T-helper 9 cell (primary cell): Measurements from ENCODE around the gene SIGLEC9.

Experiments used
- DNase-seq: peaks from one replicate; pipeline ENCODE4 v3.0.0-alpha.2; 2020

SIGLEC9 gene

DNA sequence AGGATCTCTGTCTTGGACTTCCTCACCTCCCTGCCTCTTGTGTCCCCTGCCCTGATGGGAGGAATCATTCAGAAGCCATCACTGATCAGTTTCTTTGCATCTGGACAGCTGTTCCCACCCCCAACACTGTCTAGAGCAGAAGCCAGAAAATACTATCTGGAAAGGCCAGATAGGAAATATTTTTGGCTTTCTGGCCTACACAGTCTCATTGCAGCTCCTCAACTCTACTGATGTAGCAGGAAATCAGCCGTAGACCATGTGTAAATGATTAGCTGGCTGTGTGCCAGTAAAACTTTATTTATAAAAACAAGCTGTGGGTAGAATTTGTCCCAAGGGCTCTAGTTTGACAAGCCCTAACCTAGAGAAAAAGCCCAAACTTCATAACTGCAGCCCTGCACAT lies 23.0 kb downstream of the SIGLEC9 start:
- DNase-seq, result no peak

- DNase-seq, result no peak
These were observed 23.9 kb downstream of the SIGLEC9 start for GRCh38 chr19:51148580-51148979.

GRCh38 chr19:51150627-51151026 lies 25.9 kb downstream of the SIGLEC9 start:
- no peak for DNase-seq

GRCh38 chr19:51156710-51157109 lies 32.0 kb downstream of the SIGLEC9 start:
- DNase-seq, result no peak

GRCh38 chr19:51157265-51157664 lies 32.6 kb downstream of the SIGLEC9 start:
- no peak for DNase-seq

GRCh38 chr19:51158474-51159129 lies 33.9 kb downstream of the SIGLEC9 start:
- peak; percentile 67 for DNase-seq

GRCh38 chr19:51159656-51160055 lies 35.0 kb downstream of the SIGLEC9 start:
- DNase-seq, result no peak

- no peak for DNase-seq
These were observed 36.6 kb downstream of the SIGLEC9 start for GRCh38 chr19:51161266-51161665.

DNA sequence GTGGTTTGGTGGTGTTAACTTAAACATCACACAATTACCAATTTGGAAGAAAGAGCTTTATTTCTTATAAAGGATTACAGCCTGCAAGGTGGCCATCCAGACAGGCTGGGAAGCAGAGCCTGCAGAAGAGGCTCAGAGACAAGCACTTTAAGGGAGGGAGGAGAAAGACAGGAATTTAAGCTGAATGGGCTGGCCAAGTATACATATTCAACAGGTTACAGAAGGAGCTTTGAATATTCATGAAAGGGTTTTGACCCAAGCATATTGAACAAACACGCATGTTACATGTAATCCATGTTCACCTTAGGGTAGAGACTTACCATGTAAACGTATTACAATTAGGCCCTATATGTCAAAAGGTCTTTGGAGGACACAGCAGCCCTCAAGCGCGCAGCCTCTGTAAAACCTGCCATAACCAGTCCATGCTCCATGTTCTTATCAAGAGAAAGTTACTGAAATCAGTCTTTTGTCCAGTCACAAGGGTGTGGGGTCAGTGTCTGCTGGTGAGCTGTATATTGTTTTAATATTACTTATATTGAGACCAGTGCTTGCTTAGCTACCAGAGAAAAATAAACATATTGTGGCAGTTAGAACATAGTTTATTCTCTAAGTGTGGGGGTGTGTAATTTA lies 37.3 kb downstream of the SIGLEC9 start:
- no peak for DNase-seq

- no peak for DNase-seq
These were observed 38.6 kb downstream of the SIGLEC9 start for GRCh38 chr19:51163257-51163656.

- no peak for DNase-seq
These were observed 39.5 kb downstream of the SIGLEC9 start for GRCh38 chr19:51164215-51164614.

GRCh38 chr19:51166846-51167490 lies 42.3 kb downstream of the SIGLEC9 start:
- DNase-seq, result no peak

GRCh38 chr19:51168564-51169282 lies 44.0 kb downstream of the SIGLEC9 start:
- no peak for DNase-seq

GRCh38 chr19:51169283-51169918 lies 44.7 kb downstream of the SIGLEC9 start:
- peak; percentile 55 for DNase-seq

DNA sequence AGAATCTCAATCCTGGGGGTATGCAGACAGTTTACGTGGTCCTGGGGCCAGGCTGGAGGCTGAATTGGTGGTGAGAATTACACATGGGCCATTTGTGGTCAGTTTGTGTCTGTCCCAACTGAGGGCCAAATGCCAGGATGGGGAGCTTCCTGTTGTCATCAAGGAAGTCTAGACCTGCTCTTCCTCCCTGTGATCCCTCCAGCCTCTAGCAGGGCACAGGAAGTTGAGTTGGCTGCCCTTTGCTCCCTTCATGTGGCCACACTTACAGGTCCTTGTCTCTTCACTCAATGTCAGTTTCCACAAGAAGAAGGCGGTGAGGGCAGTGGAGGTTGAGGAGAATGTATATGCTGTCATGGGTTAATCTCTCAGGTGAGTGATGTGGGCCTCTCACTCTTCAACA lies 47.5 kb downstream of the SIGLEC9 start:
- no peak for DNase-seq

- no peak for DNase-seq
These were observed 49.0 kb downstream of the SIGLEC9 start for GRCh38 chr19:51173681-51174080.

- no peak for DNase-seq
These were observed 54.5 kb downstream of the SIGLEC9 start for GRCh38 chr19:51179256-51179655.
